Right atrium auricular region (tissue), 2 donors: ENCODE results near the gene DOCK1. TPM values are rescaled to one million over a fixed set of nuclear protein-coding genes. Genes with fewer than 3 reads are reported as not detected.

Experiments used
- DNase-seq: peaks from one replicate; pipeline ENCODE4 v3.0.0-alpha.2; 2019; ENCODE audit warnings: low spot score
- H3K27ac ChIP-seq, 2 donors: fragments of 200-600 bp; sonication (generic); 1 replicate in 1 of 2; 2 replicates in 1 of 2; pipeline ENCODE4 v1.5.1; 2016 to 2019
- H3K27me3 ChIP-seq, 2 donors: fragments of 200-600 bp; sonication (generic); one replicate each; pipeline versions ENCODE4 v1.5.1 to v1.6.0; 2017 to 2019
- H3K36me3 ChIP-seq: fragments of 200-600 bp; sonication (generic); one replicate; pipeline ENCODE4 v1.5.1; 2016
- H3K4me1 ChIP-seq, 2 donors: fragments of 200-600 bp; sonication (generic); one replicate each; pipeline versions ENCODE4 v1.5.1 to v1.6.0; 2017 to 2019
- H3K4me3 ChIP-seq, 2 donors: fragments of 200-600 bp; sonication (generic); 1 replicate in 1 of 2; 2 replicates in 1 of 2; pipeline ENCODE4 v1.5.1; 2017 to 2019; ENCODE audit warnings: mild to moderate bottlenecking in 1 of 2, moderate library complexity in 1 of 2
- H3K9me3 ChIP-seq, 2 donors: fragments of 200-600 bp; sonication (generic); one replicate each; pipeline ENCODE4 v1.5.1; 2019
- total RNA-seq, 2 donors: library from RNA; depleted of rRNA; stranded (reverse); fragments of >200 nt; gene quantifications; one replicate each; pipeline ENCODE4 v1.1.0, GENCODE V29; 2016
- TF ChIP-seq, protein P1 (sequence below), 2 donors: fragments of 200-600 bp; sonication (generic); IDR thresholded peaks; one replicate each; pipeline ENCODE4 v1.5.1; 2019; ENCODE audit warnings: antibody characterized with exemption in 2 of 2

Gene DOCK1
- total RNA-seq, 2 donors from 2014 or later = 13.0 to 16.8 TPM

DNA sequence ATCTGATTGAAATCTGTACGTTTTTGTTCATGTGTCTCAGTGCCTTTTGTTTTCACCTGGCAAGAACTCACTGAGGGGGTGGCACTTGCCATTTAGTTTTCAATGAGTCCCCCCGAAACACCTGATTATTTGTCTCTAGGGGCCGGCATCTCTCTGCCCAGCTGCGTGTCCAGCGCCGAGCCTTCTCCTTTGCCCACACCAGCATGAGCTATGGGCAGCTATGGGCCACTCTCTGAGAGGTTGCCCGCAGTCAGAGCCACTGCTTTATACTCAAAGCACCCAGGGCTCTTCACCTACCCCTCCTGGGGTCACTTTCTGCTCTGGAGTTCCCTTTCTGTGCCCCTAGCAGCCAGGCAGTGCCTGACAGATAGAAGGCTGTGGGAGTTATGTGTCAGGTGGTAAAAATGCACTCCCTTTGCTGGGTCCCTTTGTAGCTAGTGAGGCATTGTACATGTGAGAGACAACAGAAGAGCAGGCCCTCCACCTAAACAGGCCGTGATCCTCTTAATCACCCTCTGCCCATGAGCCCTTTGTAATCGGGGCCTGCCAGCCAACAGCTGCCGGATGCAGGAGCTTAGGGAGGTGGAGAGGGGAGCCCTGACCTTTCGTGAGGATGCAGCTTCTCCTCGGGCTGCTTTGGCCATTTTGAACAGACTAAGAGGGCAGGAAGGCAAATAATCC lies 510.8 kb downstream of the DOCK1 start:
- Histone ChIP-seq H3K4me3 (no peak overlapping the region), H3K4me1 (no peaks in the 10 kb centered on the region), H3K9me3 (no peaks in the 10 kb centered on the region), H3K27ac (no peak overlapping the region), H3K27me3 (no peaks in the 10 kb centered on the region), H3K36me3 (peaks cover 12% of the 10 kb centered on the region)
- TF ChIP-seq, protein P1, sequence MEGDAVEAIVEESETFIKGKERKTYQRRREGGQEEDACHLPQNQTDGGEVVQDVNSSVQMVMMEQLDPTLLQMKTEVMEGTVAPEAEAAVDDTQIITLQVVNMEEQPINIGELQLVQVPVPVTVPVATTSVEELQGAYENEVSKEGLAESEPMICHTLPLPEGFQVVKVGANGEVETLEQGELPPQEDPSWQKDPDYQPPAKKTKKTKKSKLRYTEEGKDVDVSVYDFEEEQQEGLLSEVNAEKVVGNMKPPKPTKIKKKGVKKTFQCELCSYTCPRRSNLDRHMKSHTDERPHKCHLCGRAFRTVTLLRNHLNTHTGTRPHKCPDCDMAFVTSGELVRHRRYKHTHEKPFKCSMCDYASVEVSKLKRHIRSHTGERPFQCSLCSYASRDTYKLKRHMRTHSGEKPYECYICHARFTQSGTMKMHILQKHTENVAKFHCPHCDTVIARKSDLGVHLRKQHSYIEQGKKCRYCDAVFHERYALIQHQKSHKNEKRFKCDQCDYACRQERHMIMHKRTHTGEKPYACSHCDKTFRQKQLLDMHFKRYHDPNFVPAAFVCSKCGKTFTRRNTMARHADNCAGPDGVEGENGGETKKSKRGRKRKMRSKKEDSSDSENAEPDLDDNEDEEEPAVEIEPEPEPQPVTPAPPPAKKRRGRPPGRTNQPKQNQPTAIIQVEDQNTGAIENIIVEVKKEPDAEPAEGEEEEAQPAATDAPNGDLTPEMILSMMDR (IDR thresholded peaks at IDR 0.05) = no peak
- DNase-seq = no peak

GRCh38 chr10:127417031-127417430 lies 511.8 kb downstream of the DOCK1 start:
- H3K27ac ChIP-seq = no peak overlapping the region
- H3K27me3 ChIP-seq = no peaks in the 10 kb centered on the region
- no peak for DNase-seq
- H3K4me1 ChIP-seq = no peaks in the 10 kb centered on the region
- H3K36me3 ChIP-seq = peaks cover 12% of the 10 kb centered on the region
- no peak overlapping the region for H3K4me3 ChIP-seq
- TF ChIP-seq, protein P1 (IDR thresholded peaks at IDR 0.05) = no peak
- no peaks in the 10 kb centered on the region for H3K9me3 ChIP-seq

DNA sequence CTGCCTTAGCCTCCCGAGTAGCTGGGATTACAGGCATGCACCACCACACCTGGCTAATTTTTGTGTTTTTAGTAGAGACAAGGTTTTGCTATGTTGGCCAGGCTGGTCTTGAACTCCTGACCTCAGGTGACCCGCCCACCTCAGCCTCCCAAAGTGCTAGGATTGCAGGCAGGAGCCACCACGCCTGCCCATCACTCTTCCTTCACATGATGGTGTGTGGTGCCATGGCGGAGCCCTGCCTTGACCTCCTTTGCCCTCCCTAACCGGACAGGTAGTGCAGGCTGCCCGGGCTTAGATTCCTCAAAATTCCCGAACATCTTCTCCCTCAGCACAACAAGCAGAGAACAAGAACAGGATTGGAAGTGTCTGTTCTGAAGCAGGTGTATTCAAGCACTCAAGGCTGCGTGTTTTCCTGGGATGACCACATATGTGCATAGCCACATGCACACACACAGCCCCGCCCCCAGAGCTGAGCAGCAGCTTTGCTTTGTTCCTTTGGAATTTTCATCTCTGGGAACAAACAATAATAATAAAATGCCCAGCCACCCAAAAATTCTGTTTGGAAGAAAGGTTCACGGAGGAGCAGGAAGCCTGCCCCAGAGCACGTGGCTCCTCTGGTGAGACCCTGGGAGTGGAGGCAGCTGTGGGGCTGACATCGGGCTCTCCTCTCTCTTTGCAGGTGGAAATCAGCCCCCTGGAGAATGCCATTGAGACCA lies 512.6 kb downstream of the DOCK1 start:
- no peak overlapping the region for H3K4me3 ChIP-seq
- H3K27ac ChIP-seq = no peak overlapping the region
- no peaks in the 10 kb centered on the region for H3K9me3 ChIP-seq
- H3K27me3 ChIP-seq = no peaks in the 10 kb centered on the region
- H3K4me1 ChIP-seq = no peaks in the 10 kb centered on the region
- TF ChIP-seq, protein P1 (IDR thresholded peaks at IDR 0.05) = no peak
- no peak for DNase-seq
- peaks cover 12% of the 10 kb centered on the region for H3K36me3 ChIP-seq

GRCh38 chr10:127418536-127419168 lies 513.4 kb downstream of the DOCK1 start:
- Histone ChIP-seq H3K4me1 (no peaks in the 10 kb centered on the region), H3K36me3 (peaks cover 12% of the 10 kb centered on the region), H3K9me3 (no peaks in the 10 kb centered on the region), H3K27ac (no peak overlapping the region), H3K4me3 (no peak overlapping the region), H3K27me3 (no peaks in the 10 kb centered on the region)
- no peak for DNase-seq
- TF ChIP-seq, protein P1 (IDR thresholded peaks at IDR 0.05) = no peak

DNA sequence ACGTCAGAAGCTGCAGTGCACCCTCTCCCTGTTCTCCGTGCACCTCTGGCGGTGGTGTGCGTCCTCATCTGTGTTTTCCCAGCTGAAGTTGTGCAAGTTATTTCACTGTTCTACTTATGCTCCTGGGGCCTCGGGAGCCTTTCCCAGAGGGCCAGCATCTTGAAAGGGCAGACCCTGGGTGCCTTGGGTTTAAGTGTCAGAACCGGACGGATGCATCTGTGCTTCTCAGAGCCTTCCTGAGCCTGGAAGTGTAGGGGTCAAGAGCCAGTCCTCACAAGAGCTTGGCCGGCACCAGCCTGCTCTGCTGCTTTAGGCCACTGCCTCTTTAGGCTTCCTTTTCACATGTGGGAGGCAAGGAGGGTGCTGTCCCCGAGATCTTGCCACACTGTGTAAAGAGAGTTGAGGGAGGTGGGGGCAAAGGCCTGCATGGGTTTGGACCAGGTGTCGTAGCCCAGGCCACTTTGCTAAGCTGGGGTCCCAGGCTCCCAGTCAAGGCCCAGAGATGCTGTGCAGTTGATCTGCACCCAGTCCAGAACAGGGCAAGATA lies 515.0 kb downstream of the DOCK1 start:
- Histone ChIP-seq H3K4me3 (no peak overlapping the region), H3K4me1 (no peaks in the 10 kb centered on the region), H3K27me3 (no peaks in the 10 kb centered on the region), H3K36me3 (peaks cover 12% of the 10 kb centered on the region), H3K9me3 (no peaks in the 10 kb centered on the region), H3K27ac (no peak overlapping the region)
- DNase-seq = no peak
- TF ChIP-seq, protein P1 (IDR thresholded peaks at IDR 0.05) = no peak
